Esophagus squamous epithelium (tissue), 4 donors: ENCODE results near the gene KCNAB1.

Experiments used
- CTCF ChIP-seq, 6 experiments: fragments of 450-650 bp in 4 of 6; fragments of 200-600 bp in 2 of 6; sonication (generic) in 2 of 6; IDR thresholded peaks; one replicate each; pipeline ENCODE4 v1.5.1; 2016 to 2019; ENCODE audit warnings: antibody characterized with exemption in 6 of 6, mild to moderate bottlenecking in 4 of 6, moderate library complexity in 4 of 6
- POLR2A ChIP-seq, 4 donors: fragments of 450-650 bp; IDR thresholded peaks; one replicate each; pipeline ENCODE4 v1.6.1; 2017; ENCODE audit warnings: antibody characterized with exemption in 4 of 4, mild to moderate bottlenecking in 4 of 4, moderate library complexity in 3 of 4

- TF ChIP-seq CTCF (IDR thresholded peaks at IDR 0.05) (no peak), POLR2A (IDR thresholded peaks at IDR 0.05) (no peak)
These were observed 113.5 kb downstream of the KCNAB1 start for GRCh38 chr3:156233876-156234275.
